GM12891 (cell line): ENCODE measurements around the gene UFSP1.

Experiments
- POLR2AphosphoS5 ChIP-seq: IDR thresholded peaks from 2 replicates; pipeline ENCODE4 v1.6.1; 2011; ENCODE audit warnings: low read depth, low read length, control low read depth
- TAF1 ChIP-seq: IDR thresholded peaks from 2 replicates; pipeline ENCODE4 v1.6.1; 2011; ENCODE audit warnings: low read depth, low read length, control low read depth

GRCh38 chr7:100933734-100934133 is 44.2 kb upstream of the UFSP1 start:
- no peak for TF ChIP-seq POLR2AphosphoS5
- TF ChIP-seq TAF1: no peak
